Neural cell (in vitro differentiated cells): ENCODE results near the gene XDH. TPM values are rescaled to one million over a fixed set of nuclear protein-coding genes. Genes with fewer than 3 reads are reported as not detected.

Experiments
- H2AFZ ChIP-seq: fragments of 200-600, 300-800 bp; sonication (generic), shearing (Covaris generic); 2 replicates; pipeline ENCODE4 v1.6.0; 2014; ENCODE audit warnings: low read depth, mild to moderate bottlenecking, antibody characterized with exemption, low read length, moderate library complexity
- H3F3A ChIP-seq: fragments of 200-600 bp; shearing (Covaris generic); 2 replicates; pipeline ENCODE4 v1.6.1; 2016; ENCODE audit warnings: mild to moderate bottlenecking, moderate library complexity, mixed read lengths, antibody characterized with exemption, low read length; ENCODE audit not compliant: insufficient read depth, poor library complexity, severe bottlenecking
- H3K27ac ChIP-seq: fragments of 200-600, 300-800 bp; sonication (generic), shearing (Covaris generic); 2 replicates; pipeline ENCODE4 v1.5.1; 2014; ENCODE audit warnings: mild to moderate bottlenecking, low read length, moderate library complexity
- H3K27me3 ChIP-seq: fragments of 300-800, 200-600 bp; sonication (generic), shearing (Covaris generic); 2 replicates; pipeline ENCODE4 v1.6.0; 2014; ENCODE audit warnings: mild to moderate bottlenecking, low read depth, low read length, moderate library complexity; ENCODE audit not compliant: insufficient read depth
- H3K36me3 ChIP-seq: fragments of 300-800, 200-600 bp; sonication (generic), shearing (Covaris generic); 2 replicates; pipeline ENCODE4 v1.5.1; 2014; ENCODE audit warnings: mild to moderate bottlenecking, antibody characterized with exemption, low read length, moderate library complexity; ENCODE audit not compliant: insufficient read depth
- H3K4me2 ChIP-seq: fragments of 300-800, 200-600 bp; sonication (generic), shearing (Covaris generic); 2 replicates; pipeline ENCODE4 v1.6.0; 2014; ENCODE audit warnings: mild to moderate bottlenecking, low read length
- H3K4me3 ChIP-seq: fragments of 300-800, 200-600 bp; sonication (generic), shearing (Covaris generic); 2 replicates; pipeline ENCODE4 v1.5.1; 2014; ENCODE audit warnings: mild to moderate bottlenecking, low read length, moderate library complexity
- H3K79me2 ChIP-seq: fragments of 200-600 bp; shearing (Covaris generic); replicated peaks from 2 replicates; pipeline ENCODE4 v1.6.0; 2014; ENCODE audit warnings: mild to moderate bottlenecking, low read length, moderate library complexity; ENCODE audit not compliant: insufficient read depth
- H3K9ac ChIP-seq: fragments of 300-800, 200-600 bp; sonication (generic), shearing (Covaris generic); 2 replicates; pipeline ENCODE4 v1.6.1; 2016; ENCODE audit warnings: mild to moderate bottlenecking, low read length, mixed read lengths
- H3K9me2 ChIP-seq: fragments of 200-600 bp; shearing (Covaris generic); 2 replicates; pipeline ENCODE4 v1.6.1; 2016; ENCODE audit warnings: mild to moderate bottlenecking, low read length, mixed read lengths; ENCODE audit not compliant: insufficient read depth
- H3K9me3 ChIP-seq: fragments of 200-600, 300-800 bp; sonication (generic), shearing (Covaris generic); 2 replicates; pipeline ENCODE4 v1.6.1; 2016; ENCODE audit warnings: mild to moderate bottlenecking, mixed run types, low read length, moderate library complexity, mixed read lengths
- H4K20me1 ChIP-seq: fragments of 200-600 bp; shearing (Covaris generic); 2 replicates; pipeline ENCODE4 v1.6.1; 2016; ENCODE audit warnings: mild to moderate bottlenecking, mixed run types; ENCODE audit not compliant: insufficient read depth
- CTCF ChIP-seq: fragments of 450-650 bp; IDR thresholded peaks from 2 replicates; pipeline ENCODE4 v1.5.1; 2014; ENCODE audit warnings: antibody characterized with exemption, mild to moderate bottlenecking, moderate library complexity; ENCODE audit not compliant: poor library complexity, severe bottlenecking
- EP300 ChIP-seq: fragments of 450-650 bp; conservative IDR thresholded peaks from 2 replicates; pipeline ENCODE4 v1.6.1; 2014; ENCODE audit warnings: antibody characterized with exemption, mild to moderate bottlenecking, moderate library complexity; ENCODE audit not compliant: poor library complexity, severe bottlenecking
- EZH2 ChIP-seq: fragments of 200-600, 300-800 bp; shearing (Covaris generic), sonication (generic); IDR thresholded peaks from 2 replicates; pipeline ENCODE4 v1.6.1; 2014; ENCODE audit warnings: antibody characterized with exemption, low read length, borderline replicate concordance, mild to moderate bottlenecking; ENCODE audit not compliant: insufficient read depth, poor library complexity, severe bottlenecking
- MXI1 ChIP-seq: fragments of 450-650 bp; conservative IDR thresholded peaks from 2 replicates; pipeline ENCODE4 v1.6.1; 2014; ENCODE audit warnings: antibody characterized with exemption, mild to moderate bottlenecking; ENCODE audit not compliant: poor library complexity, severe bottlenecking
- POLR2AphosphoS5 ChIP-seq: IDR thresholded peaks from 2 replicates; pipeline ENCODE4 v1.6.1; 2012
- RAD21 ChIP-seq: fragments of 450-650 bp; conservative IDR thresholded peaks from 2 replicates; pipeline ENCODE4 v1.6.1; 2014; ENCODE audit warnings: antibody characterized with exemption, mild to moderate bottlenecking, moderate library complexity
- REST ChIP-seq: IDR thresholded peaks from 2 replicates; pipeline ENCODE4 v1.6.1; 2012; ENCODE audit warnings: borderline replicate concordance
- SMC3 ChIP-seq: fragments of 450-650 bp; conservative IDR thresholded peaks from 2 replicates; pipeline ENCODE4 v1.6.1; 2014; ENCODE audit warnings: antibody characterized with exemption, mild to moderate bottlenecking, moderate library complexity; ENCODE audit not compliant: poor library complexity
- TAF1 ChIP-seq: IDR thresholded peaks from 2 replicates; pipeline ENCODE4 v1.6.1; 2012; ENCODE audit warnings: low read depth
- polyA plus RNA-seq: library from polyadenylated mRNA; depleted of rRNA; stranded (reverse); fragments of >200 nt; gene quantifications from 2 replicates; pipeline ENCODE4 v1.2.3, GENCODE V29; 2014

The XDH gene
- polyA plus RNA-seq, 1 donor from 2014 or later: 0.48 TPM

GRCh38 chr2:31286230-31286629, 128.3 kb downstream of the XDH start:
- Histone ChIP-seq H3F3A (no peaks in the 10 kb centered on the region), H3K27ac (no peak overlapping the region), H3K36me3 (no peaks in the 10 kb centered on the region), H3K9ac (no peak overlapping the region), H3K9me3 (no peaks in the 10 kb centered on the region), H3K9me2 (no peaks in the 10 kb centered on the region), H3K79me2 (no peaks in the 10 kb centered on the region), H4K20me1 (no peaks in the 10 kb centered on the region), H3K4me2 (no peak overlapping the region), H2AFZ (no peak overlapping the region), H3K4me3 (no peak overlapping the region), H3K27me3 (no peaks in the 10 kb centered on the region)
- TF ChIP-seq RAD21 (no peak), SMC3 (no peak), CTCF (no peak), TAF1 (no peak), POLR2AphosphoS5 (no peak), EP300 (no peak), REST (no peak), MXI1 (no peak), EZH2 (no peak)

Other genes starting within 250 kb of the XDH start
- gene CAPN14, start 197.2 kb downstream of the XDH start, polyA plus RNA-seq: 2.1 and 3.0 TPM in 2 replicates
- gene EHD3, start 180.6 kb downstream of the XDH start, polyA plus RNA-seq: 3.5 and 6.9 TPM in 2 replicates
- gene SRD5A2, start 166.2 kb upstream of the XDH start, polyA plus RNA-seq: 0.11 and 0.26 TPM in 2 replicates